Stimulated activated CD8-positive, alpha-beta memory T cell treated with anti-CD3 and anti-CD28 coated beads, Interleukin-15, amount 100 ng/mL, for 24 hours (primary cell): ENCODE data around the gene PECR.
"Not testable (repeated sequence)": the region's sequence is repeated elsewhere in the genome, so short reads cannot be mapped to it uniquely, and the experiment has no call there.

ENCODE experiments used
- DNase-seq: peaks from one replicate; pipeline ENCODE4 v3.0.0-alpha.2; 2020; ENCODE audit warnings: low read depth

Gene PECR

DNA sequence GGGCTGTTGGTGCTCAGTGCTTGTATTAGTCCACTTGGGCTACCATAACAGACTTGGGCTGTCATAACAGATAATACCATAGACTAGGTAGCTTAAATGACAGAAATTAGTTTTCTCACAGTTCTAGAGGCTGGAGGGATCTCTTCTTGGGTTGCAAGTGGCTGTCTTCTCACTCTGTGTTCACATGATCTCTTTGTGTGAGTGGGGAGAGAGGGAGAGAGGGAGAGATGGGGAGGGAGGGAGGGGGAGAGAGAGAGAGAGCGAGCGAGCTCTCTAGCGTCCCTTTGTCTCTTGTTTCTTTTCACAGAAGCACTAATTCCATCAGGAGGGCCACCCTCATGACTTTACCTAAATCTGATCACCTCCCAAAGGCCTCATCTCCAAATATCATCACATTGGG, 23.1 kb upstream of the PECR start:
- no peak for DNase-seq

DNA sequence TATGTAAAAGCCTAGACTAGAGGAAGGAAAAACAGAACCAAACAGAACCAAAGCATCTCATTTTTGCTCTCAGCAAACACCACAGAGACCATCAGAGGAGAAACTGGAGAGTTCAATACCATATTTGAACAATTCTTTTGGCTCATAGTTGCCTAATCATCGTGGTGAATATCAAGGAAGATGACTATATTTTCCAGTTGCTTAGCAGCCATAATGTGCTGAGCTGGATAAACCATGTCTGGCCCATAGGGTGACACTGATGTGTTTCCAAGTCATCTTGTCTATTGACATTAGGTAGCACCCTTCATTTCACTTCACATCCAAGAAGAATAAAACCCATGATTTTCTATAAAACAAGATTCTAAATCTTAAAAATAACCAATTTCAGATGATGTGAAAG, 21.6 kb upstream of the PECR start:
- no peak for DNase-seq

DNA sequence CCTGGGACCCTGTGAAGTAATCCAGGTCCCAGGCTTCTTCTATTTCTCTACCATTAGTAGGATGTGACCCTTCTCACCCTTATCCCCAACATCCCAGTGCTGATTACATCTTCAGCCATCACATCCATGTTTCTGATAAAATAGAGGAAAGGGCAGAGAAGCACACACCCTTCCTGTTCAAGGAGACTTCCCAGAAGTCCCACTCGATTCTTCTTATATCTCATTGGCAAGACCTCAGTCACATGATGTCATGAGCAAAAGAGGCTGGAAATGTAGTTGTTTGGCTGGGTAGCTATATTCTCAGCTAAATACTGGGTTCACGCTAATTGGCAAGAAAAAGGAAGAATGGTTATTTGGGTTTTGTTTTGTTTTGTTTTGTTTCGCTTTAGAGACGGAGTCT, 19.5 kb upstream of the PECR start:
- DNase-seq: no peak

- DNase-seq: no peak
These were observed 17.1 kb upstream of the PECR start for GRCh38 chr2:216098421-216099334.

- DNase-seq: no peak
These were observed 13.1 kb upstream of the PECR start for GRCh38 chr2:216094701-216095100.

DNA sequence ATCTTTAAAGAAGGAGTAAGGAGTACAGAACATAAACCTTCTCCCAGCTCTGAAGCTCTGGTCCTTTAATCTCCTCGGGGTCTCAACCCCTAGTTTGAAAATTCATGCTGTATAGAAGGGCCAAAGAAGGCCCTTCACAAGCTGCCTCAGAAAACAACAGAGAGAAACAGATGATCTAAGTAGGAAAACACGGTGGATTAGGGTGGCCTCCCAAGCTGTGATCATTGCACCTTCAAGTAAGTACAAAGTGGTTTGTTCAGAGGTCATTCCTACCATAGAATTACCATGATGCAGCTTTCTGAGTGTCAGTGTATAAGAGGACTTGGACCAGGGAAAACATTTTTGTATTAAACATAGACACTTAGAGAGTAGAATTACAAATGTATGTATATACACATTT, 11.0 kb upstream of the PECR start:
- DNase-seq: no peak

- DNase-seq: no peak
These were observed 8.8 kb upstream of the PECR start for GRCh38 chr2:216090369-216090786.

GRCh38 chr2:216086207-216086893, 4.7 kb upstream of the PECR start:
- DNase-seq: no peak

GRCh38 chr2:216084547-216084946, 2.9 kb upstream of the PECR start:
- DNase-seq: no peak

DNA sequence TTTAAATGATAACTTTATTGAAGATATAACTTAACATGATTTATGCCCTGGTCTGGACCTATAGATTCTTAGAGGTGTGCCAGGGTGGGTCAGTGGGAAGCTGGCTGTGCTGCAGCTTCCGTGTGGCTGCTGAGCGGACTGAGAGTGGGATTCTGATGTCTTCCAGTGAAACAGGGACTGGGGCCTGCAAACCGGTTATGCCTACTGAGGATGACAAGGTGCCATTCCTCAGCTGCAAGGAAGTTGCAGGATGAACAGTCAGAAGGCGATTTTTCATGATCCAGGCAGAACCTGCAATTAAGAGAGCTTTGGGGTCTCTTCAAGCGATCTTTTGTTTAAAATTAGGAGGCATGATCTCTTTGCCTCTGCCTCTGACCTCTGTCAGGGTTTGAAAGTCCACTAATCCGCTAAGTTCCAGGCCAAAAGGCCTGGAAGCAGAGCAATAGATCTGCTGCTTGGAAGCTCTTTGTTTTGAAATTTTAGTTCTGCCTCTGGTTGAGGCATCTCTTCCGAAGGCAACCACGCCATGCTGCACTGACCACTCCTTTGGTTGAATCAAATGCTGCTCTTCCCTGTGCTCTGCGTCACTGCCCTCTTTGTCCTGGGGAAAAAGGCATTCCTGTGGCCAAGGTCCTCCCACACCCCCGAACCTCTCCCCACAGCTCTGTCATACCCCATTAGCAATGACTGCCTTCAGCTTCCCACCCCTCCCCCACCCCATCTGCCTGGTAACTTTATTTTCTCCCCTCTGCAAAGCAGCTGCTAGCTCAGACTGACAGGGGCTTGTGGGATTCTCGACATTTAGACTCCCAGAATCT, 2.1 kb upstream of the PECR start:
- no peak for DNase-seq

DNA sequence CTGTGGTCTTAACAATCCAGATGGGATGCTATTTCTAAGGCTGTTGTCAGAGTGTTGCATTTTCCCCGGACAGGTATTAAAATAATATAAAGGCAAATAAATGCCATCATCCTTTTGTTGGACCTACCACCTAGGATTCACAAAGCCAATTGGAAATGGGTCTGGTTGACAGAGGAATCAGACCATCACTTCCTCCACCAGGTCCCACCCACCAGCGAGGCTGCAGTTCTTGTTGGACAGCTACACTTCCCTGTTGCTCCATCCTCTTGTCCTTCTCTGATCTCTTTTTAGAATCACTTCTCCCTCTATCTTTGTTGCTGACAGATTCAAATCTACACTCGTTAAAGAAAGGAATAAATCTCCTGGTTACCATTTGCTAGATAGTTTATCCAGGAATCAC, 1.2 kb upstream of the PECR start:
- DNase-seq: no peak

GRCh38 chr2:216082117-216082711, 605 bp upstream of the PECR start:
- DNase-seq: no peak

DNA sequence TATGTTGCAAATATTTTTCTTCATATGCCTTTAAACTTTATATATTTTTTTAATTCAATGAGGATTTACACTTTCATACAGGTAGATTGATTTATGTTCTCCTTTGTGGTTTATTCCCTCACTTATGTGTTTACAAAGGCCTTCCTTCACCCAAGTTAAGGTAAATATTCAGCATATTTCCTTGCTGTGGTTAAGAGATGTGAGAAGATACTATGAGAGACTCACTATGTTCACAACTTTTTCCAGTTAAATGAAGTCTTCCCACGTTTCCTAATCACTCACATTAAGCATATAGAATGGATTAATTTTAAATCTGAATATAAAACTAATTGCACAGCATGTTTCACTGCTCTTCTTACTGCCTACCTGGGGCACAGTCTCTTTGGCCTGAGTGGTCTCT, 597 bp downstream of the PECR start:
- DNase-seq: no peak

DNA sequence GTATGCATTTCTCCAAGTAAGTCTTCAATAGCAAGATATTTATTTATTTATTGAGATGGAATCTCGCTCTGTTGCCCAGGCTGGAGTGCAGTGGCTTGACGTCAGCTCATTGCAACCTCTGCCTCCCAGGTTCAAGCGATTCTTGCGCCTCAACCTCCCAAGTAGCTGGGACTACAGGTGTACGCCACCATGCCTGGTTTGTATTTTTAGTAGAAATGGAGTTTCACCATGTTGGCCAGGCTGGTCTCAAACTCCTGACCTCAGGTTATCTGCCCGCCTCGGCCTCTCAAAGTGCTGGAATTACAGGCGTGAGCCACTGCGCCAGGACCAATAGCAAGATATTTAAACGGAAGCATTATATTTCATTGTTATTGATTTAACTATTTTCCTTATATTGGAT, 1.6 kb downstream of the PECR start:
- not testable (repeated sequence) for DNase-seq

- no peak for DNase-seq
These were observed 2.8 kb downstream of the PECR start for GRCh38 chr2:216078776-216079175.

DNA sequence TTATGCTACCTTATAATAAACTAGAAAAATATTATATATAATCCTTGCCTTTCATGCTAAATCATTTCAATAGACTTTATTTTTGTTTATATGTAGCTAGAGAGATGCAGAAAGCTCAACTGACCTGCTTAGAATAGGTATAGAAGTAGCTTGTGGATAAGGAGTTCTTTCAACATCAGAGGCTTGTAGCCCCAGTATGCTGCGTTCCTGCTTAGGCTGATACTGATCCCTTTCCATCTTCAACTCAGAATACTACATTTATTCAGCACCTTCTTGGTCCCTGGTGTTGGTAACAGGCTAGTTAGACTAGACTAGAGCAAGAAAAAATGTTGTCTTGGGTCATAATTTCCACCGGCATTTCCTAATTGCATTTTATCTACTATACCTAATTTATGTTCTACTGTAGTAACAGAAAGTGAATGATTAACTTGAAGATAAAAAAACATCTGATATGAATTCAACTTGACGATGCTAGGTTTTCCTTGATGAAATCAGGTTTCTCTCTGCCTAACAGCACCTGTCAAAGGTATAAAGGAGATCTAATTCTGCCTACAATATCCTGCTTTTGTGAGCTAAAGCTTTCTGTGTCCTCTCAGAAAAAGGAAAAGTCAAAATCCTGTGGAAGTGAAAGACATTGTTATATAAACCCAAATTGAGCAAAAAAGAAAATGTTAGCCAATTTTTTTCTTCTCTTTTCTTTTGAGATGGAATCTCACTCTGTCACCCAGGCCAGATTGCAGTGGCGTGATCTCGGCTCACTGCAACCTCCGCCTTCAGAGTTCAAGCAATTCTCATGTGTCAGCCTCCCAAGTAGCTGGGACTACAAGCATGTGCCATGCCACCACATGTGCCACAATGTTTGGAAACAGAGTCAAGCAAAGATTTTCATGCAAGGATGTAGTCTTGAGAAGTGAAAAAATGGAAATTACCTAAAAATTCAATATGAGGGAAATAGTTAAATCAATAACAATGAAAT, 5.8 kb downstream of the PECR start:
- DNase-seq: no peak

DNA sequence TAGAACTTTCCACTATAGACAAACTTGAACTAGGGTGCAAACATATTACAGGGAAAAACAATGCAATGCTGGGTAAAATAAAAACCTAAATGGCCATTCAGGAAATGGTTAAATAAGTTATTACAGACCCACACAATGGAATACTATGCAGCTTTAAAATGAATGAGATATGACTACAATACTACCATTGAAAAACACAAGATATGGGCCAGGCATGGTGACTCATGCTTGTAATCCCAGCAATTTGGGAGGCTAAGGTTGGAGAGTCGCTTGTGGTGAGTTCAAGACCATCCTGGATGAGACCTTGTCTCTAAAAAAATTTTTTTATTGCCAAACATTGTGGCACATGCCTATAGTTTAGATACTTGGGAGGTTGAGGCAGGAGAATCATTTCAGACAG, 6.8 kb downstream of the PECR start:
- DNase-seq: no peak

DNA sequence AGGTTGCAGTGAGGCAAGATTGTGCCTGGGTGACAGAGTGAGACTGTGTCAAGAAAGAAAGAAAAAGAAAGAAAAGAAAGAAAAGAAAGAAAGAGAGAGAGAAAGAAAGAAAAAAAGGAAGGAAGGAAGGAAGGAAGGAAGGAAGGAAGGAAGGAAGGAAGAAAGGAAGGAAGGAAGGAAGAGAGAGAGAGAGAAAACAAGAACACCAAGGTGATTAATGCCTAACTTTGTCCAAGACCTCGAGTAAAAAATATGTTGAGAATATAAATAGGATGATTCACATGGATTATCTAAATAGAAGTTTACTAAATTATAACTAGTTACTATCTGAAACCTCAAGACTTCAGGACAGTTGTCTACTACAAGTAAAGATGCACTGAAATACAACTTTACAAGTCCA, 7.2 kb downstream of the PECR start:
- no peak for DNase-seq

GRCh38 chr2:216073773-216074172, 7.8 kb downstream of the PECR start:
- no peak for DNase-seq

DNA sequence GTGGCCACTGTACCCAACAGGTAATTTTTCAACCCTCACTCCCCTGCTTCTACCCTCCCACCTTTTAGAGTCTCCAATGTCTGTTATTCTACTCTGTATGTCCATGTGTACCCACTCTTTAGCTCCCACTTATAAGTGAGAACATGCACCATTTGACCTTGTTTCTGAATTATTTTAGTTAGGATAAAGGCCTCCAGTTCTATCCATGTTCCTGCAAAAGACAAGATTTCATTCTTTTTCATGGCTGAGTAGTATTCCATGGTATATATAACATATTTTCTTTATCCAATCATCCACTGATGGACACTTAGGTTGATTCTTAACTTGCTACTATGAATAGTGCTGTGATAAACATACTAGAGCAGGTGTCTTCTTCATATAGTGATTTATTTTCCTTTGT, 9.1 kb downstream of the PECR start:
- no peak for DNase-seq
